COR-L47 (cell line): ENCODE data around the gene MYBL2.

Source experiments
- DNase-seq: peaks from one replicate; lab custom pipeline; 2025; lab: John Stamatoyannopoulos, UW

MYBL2 gene

DNA sequence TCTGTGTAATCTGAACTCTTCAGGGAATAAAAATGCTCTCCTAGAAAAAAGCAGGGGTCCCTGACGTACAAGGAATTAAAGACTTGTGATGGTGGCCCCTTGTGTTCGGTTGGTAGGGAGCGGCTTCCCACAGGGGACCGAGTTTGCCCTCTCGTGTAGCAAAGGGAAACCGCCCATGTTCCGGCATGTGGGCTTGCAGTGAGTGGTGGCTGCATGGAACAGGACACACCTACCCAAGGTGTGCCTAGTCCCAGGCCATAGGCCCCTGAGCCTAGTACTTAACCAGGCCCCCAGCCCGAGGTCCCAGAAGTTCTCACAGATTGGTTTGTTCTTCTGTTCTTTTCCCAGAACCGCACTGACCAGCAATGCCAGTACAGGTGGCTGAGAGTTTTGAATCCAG lies 15.5 kb downstream of the MYBL2 start:
- no peak for DNase-seq

DNA sequence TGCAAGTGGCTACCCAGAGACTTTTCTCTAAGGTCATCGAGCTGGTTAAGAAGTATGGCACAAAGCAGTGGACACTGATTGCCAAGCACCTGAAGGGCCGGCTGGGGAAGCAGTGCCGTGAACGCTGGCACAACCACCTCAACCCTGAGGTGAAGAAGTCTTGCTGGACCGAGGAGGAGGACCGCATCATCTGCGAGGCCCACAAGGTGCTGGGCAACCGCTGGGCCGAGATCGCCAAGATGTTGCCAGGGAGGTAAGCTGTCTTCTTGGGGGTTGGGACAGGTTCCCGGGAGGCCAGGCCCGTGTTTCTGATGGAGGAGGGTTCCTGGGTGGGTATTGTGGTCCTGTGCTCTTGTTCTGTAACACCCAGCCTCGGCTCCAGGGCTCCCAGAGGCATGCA lies 19.9 kb downstream of the MYBL2 start:
- no peak for DNase-seq

DNA sequence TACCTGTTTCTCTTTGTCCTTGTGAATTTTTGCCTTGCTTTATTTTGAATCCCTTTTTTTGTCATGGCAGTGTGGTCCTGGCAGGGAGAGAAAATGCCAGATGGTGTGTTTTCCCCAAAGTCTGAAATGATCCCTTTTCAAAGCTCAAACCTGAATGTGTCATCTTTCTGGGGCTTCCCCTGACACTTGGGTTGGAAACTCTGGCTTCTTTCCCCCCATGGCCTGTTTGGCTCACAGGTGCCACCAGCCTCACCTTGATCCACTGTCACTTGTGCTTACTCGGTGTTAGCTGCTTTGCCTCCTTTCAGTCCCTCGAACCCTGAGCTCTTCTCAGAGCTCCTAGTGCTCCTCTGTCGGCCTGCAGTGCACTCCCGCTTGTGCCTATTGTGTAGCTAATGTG lies 22.3 kb downstream of the MYBL2 start:
- DNase-seq = no peak

DNA sequence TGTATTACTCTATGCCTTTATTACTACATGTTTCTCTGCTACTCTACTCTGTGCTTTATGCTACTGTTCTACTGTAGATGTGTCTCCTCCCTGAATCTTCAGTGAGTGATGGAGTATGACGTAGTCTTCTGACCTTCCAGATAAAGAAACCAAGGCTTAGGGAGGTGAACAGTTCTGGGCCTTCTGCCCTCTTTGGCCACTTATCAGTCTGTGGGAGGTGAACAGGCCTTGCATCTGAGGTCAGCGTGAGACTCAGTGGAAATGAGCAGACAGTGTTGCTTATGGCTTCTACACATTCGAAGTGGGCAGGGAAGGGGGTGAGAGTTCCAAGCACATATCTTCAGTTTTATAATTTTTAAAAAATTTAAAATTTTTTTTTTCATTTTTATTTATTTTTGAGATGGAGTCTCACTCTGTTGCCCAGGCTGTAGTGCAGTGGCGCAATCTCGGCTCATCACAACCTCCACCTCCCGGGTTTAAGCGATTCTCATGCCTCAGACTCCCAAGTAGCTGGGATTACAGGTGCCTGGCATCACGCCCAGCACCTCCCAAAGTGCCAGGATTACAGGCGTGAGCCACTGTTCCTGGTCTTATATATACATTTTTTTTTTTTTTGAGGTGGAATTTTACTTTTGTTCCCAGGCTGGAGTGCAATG lies 24.2 kb downstream of the MYBL2 start:
- DNase-seq = no peak

DNA sequence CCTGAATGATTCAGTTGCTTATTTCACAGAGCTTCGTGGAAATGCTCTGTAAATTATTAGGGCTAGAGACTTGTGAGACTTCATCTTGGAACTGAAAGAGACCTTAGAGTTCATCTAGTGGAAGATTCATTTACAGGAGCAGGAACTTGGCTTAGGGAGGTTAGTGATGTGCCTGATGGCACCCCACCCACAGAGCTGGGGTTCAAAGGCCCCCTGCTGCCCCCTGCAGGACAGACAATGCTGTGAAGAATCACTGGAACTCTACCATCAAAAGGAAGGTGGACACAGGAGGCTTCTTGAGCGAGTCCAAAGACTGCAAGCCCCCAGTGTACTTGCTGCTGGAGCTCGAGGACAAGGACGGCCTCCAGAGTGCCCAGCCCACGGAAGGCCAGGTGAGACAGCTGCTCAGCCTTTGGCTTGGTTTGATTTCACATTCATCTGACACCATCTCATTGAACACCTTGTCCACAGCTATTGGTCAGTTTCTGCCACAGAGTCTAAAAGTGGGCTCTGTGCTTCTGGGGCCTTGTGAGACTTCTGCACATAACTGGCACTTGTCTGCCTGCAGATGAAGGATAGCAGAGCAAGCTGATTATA lies 25.1 kb downstream of the MYBL2 start:
- peak; percentile 18 for DNase-seq

DNA sequence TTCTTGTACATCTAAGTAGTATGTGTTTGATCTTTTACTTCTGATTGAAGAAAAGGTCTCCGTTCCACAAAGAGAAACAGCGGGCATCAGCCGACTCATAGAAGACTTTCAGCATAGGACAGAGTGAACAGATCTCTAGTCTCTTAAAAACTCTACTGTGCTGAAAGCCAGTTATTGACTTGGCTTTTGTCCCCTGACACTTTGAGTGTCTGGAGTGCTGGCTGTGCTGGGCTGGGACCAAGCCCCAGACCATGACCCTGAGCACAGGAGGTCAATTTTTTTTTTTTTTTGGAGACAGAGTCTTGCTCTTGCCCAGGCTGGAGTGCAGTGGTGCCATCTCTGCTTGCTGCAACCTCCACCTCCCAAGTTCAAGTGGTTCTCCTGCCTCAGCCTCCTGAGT lies 27.8 kb downstream of the MYBL2 start:
- no peak for DNase-seq

DNA sequence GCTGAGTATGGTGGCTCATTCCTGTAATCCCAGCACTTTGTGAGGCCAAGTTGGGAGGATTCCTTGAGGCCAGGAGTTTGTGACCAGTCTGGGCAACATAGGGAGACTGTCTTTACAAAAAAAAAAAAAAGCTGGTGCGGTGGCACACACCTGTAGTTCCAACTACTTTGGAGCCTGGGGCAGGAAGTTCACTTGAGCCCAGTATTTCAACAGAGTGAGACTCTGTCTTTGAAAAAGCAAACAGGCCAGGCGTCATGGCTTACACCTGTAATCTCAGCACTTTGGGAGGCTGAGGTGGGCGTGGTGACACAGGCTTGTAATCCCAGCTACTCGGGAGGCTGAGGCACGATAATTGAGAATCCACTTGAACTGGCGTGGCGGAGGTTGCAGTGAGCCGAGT lies 28.7 kb downstream of the MYBL2 start:
- no peak for DNase-seq

DNA sequence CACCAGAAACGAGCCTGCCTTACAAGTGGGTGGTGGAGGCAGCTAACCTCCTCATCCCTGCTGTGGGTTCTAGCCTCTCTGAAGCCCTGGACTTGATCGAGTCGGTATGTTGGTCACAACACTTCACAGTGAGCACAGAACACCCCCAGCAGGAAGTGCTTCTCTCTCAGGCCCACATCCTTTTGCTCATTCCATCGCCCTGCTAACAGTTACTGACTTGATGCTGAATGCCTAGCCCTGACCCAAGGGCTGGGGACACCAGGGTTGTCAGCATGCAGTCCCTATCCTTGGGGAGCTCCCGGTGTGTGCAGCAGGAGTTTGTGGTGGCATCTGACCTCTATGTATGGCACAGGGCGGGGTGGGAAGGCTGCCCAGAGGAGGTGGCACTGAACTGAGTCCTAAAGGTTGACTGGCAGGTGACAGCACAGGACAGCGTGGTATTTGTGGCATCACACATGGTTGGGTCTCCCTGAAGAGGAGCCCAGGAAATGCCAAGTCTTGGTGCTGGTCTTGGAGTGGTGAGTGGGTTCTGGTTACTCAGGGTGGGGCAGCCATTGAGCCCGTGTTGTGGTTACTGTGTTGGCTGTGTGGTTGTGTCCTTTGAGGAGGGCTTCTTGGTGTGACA lies 33.1 kb downstream of the MYBL2 start:
- DNase-seq = no peak

DNA sequence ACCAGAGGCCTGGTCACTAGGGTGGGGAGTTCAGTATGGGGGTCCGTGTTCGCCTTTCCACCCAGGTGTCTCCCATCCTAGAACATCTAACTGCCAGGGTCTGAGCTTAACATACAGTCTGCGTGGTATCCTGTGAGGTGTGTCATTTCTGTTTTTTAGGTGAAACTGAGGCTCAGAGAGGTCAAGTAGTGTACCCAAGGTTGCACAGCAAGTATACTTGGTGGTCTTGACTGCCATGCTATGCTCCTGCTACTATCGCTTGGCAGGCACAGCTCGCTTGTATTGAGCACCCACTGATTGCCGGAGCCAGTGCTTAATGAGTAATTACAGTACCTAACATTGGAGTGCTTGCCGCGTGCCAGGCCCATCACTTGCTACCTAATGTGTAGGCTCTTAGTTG lies 33.7 kb downstream of the MYBL2 start:
- no peak for DNase-seq

DNA sequence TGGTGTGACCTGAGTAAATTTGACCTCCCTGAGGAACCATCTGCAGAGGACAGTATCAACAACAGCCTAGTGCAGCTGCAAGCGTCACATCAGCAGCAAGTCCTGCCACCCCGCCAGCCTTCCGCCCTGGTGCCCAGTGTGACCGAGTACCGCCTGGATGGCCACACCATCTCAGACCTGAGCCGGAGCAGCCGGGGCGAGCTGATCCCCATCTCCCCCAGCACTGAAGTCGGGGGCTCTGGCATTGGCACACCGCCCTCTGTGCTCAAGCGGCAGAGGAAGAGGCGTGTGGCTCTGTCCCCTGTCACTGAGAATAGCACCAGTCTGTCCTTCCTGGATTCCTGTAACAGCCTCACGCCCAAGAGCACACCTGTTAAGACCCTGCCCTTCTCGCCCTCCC lies 35.6 kb downstream of the MYBL2 start:
- DNase-seq = no peak

DNA sequence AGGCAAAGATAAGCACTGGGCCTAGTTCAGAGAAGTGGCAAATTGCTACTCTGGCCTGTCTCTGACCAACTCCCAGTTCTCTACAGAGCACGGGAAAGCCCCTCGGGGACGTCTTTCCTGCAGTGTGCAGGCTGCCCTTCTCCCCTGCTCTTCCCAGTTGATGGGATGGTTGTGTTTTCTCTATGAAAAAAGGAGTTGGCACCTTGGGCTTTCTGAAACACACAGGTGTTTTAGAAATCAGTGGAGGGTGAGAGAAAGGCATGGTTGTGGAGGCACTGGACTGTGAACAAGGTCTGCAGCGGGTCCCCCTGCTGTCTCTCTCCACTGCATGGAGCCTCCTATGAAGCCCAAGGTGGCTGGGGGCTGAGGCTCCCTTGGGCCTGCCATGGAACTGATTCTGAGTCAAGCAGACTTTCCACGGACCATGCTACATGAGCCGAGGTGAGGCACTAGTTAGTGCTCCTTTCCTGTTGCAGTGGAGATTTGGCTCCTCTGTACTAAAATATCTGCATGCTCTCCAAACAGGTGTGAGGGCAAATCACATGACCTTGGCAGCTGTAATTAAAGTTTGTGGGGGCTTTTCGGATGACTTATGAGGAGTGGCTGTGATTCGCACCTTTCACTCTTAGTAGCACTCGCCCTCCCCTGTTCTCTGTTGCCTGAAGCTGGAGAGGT lies 43.6 kb downstream of the MYBL2 start:
- no peak for DNase-seq

DNA sequence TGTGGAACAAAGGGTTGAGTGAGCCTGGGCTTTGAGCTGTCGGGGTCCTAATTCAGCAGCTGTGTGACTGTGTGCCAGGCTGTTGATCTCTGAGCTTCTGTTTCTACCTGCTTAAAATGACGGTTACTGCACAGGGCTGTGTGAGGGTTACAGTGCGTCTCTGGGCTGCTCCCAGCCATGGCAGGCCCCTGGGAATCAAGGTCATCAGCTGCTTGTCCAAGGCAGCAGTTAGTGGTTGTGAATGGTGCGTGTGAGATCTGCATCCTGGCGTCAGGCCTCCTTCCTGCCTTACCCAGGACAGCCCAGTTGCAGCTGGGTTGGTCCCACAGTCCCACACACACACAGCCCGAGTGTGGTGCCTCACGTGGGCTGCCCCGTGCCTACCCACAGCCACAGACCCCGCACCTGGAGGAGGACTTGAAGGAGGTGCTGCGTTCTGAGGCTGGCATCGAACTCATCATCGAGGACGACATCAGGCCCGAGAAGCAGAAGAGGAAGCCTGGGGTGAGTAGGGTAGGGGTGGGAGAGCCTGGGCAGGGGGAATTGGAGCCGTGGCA lies 44.3 kb downstream of the MYBL2 start:
- no peak for DNase-seq

DNA sequence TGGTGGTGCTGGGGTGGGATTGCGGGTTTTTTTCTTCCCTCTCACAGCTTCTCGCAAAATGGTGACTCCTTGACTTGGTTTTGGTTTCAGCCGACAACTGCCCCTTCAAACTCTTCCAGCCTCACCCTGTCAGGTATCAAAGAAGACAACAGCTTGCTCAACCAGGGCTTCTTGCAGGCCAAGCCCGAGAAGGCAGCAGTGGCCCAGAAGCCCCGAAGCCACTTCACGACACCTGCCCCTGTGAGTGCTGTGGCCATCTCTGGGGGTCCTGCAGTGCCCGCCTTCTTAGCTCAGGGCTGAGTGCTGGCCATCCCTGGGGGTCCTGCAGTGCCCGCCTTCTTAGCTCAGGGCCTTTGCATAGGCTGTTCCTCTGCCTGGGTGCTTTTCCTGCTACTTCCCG lies 48.1 kb downstream of the MYBL2 start:
- DNase-seq = no peak

DNA sequence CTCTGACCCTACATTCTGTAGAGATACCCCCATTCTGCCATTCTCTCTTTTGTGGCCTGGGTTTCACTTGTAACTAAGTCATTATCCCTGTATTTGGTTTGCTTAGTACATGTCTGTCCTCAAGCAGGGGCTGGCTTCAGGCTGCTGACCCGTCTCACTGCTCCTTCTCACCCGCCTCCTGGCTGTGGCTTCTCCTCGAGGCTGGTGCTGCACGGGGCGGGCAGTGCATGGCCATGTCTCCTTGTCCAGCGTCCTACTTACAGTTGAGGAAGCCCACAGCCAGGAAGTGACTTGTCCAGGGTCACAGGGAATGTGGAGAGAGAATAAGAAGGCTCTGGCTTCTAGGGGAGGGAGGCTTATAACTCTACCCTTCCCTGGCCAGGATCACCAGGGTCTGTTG lies 48.6 kb downstream of the MYBL2 start:
- no peak for DNase-seq

DNA sequence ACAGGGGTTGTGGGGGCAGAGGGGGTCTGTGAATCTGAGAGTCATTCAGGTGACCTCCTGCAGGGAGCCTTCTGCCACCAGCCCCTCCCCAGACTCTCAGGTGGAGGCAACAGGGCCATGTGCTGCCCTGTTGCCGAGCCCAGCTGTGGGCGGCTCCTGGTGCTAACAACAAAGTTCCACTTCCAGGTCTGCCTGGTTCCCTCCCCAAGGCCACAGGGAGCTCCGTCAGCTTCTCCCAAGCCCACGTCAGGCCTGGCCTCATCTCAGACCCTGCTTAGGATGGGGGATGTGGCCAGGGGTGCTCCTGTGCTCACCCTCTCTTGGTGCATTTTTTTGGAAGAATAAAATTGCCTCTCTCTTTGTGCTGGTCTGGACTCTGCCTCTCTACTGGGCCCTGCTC lies 49.2 kb downstream of the MYBL2 start:
- no peak for DNase-seq

DNA sequence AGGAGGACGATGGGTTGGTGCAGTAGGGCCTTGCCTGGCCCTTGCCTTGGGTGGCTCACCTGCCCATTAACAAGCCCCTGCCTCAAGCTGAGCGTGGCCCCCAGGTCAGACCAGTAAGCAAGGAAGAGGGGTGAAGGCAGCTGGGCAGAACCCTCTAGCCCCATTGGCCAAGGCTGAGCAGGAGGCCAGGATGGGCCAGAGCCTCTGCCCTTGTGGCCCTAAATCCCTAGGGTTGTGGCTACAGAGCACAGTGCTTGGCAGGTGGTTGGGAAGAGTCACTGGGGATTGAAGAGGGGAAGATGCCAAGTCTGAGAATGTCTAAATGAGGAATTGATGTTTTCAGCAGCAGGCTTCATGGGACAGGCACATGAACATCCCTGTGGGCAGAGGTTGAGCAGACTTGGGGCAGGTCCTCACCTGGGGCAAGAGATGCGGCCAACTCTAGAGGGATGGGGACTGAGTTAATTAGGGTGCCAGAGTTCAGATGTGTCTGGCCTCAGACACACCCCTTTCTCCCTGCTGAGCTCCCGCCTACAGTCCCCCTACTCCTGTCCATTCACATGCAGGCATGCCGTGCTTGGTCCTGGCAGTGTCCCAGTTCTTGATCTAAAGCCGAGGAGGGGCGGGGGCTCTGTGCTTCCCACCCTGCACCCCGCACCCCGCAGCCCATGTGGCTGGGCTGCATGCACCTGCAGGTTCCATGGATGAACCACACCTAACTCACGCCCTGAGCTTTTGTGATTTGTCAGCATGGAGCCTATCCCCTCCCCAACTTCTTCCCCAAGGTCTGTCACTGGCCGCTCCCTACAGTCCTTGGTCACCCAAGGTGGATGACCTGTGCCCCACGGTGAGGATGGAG lies 50.1 kb downstream of the MYBL2 start:
- DNase-seq = no peak

DNA sequence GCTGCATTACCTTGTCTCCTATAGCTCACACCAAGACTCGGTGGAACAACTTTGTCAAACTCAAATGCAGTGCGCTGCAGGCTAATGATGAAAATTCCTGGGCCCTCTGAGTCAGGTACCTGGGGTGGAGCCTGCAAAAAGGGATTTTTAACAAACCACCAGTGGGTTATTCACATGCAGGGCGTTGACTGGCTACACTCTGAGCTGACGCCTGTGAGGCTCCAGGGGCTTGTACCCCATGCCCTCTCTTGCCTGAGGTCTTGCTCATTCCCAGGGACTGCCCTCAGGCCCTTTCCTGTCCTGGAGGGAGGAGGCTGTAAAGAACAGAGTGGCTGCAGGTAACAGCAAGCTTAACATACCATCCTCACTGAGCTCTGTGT lies 50.7 kb downstream of the MYBL2 start:
- DNase-seq = no peak

DNA sequence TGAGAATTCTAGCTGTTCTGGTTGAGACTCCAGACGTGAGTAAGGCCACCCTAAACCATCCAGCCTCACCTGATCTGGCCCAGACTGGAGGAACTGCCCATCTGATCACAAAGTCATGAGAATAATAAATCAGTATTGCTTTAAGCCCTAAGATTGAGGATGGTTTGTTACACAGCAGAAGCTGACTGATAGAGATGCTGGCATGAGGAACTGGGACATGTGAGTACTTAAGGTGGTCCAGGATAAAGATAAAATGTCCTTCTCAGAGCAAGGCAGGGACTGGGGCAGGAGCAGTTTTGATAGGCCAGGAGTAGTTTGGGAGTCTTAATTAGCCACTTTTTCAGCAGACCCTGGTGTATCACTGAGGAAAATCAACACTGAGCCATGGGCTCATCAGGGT lies 53.1 kb downstream of the MYBL2 start:
- DNase-seq = no peak

DNA sequence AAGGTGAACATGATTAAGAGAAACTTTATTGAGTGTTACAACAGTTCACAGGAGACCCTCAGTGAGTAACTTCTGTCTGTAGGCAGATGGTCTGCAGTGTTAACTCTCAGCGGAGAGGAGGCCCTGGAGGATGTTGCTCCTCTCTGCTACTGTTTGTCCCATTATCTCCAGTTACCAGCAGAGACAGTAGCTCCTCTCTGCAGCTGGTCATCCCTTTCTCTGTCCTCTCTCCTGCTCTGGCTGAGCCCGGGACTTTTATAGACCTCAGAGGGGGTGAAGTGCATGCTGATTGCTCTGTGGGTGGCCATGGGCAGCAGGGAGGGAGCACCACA lies 54.1 kb downstream of the MYBL2 start:
- DNase-seq = no peak

DNA sequence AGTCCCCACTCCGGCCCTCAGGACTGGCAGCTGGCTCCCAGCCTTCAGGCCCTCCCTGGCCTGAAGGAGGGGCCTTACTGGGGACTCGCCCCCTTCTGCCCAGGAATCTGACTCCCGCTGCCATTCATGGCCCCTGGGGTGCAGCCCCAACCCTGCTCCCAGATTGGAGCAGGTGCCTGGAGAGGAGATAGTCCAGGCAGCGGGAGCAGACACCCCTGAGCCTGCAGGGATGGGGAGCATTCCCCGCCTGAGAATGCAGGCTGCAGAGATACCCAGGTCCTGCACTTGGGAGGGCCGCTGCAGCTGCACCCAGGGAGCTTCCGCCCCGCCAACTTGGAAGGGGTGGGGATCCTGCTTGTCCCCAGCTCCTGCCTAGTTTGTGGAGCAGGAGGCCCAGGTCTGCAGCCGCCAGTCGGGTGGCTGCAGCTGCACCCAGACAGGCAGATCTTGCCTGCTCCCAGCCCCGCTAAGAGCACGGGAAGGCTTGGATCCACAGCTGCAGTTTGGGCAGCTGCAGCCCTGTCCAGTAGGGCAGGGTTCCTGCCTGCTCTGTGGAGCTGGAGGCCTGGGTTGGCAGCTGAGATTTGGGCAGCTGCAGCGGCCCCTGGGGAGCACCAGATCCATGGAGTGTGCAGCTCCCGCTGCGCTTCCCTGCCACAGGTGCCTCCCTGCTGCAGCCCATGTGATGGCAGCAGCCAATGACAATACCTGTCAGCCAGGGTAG lies 54.7 kb downstream of the MYBL2 start:
- DNase-seq = peak; percentile 76

DNA sequence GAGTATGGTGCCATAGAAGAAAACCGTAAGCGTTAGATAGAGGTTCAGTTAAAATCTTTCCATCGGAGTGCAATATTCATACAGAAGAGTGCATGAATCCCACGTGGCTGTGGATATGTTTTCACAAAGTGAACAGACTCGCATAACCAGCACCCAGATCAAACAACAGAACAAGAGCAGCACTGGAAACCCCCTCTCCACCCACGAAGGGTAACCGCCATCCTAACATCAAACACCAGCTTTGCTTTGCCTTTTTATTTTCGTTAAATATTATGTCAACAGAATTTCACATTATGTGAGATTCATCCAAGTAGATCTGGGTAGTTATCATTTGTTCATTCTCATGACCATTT lies 55.2 kb downstream of the MYBL2 start:
- no peak for DNase-seq

DNA sequence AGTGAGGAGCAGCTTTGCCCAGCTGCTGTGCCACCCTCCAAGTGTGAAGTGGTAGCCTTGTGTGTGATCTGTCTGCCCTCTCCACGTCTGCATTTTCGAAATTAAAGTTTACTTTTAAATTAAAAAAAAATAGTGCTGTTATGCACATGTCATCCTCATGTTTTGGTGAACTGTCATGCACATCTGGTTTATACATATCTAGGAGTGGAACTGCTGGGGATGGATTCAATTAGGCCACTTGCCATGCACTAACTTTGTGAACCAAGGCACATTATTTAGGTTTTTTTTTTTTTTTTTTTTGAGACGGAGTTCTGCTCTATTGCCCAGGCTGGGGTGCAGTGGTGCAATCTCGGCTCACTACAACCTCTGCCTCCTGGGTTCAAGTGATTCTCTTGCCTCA lies 56.3 kb downstream of the MYBL2 start:
- no peak for DNase-seq
